Thyroid gland (tissue), 4 donors: ENCODE measurements around the gene EBF3.

Experiments used
- POLR2A ChIP-seq, 2 donors: fragments of 450-650 bp; IDR thresholded peaks; one replicate each; pipeline ENCODE4 v1.6.1; 2017; ENCODE audit warnings: antibody characterized with exemption in 2 of 2, mild to moderate bottlenecking in 2 of 2, moderate library complexity in 1 of 2
- TF ChIP-seq, protein P1 (sequence below), 6 experiments: fragments of 200-600 bp in 3 of 6; fragments of 450-650 bp in 3 of 6; sonication (generic) in 3 of 6; IDR thresholded peaks; one replicate each; pipeline ENCODE4 v1.5.1; 2016 to 2019; ENCODE audit warnings: antibody characterized with exemption in 6 of 6, mild to moderate bottlenecking in 2 of 6, inconsistent platforms in 1 of 6, moderate library complexity in 1 of 6

DNA sequence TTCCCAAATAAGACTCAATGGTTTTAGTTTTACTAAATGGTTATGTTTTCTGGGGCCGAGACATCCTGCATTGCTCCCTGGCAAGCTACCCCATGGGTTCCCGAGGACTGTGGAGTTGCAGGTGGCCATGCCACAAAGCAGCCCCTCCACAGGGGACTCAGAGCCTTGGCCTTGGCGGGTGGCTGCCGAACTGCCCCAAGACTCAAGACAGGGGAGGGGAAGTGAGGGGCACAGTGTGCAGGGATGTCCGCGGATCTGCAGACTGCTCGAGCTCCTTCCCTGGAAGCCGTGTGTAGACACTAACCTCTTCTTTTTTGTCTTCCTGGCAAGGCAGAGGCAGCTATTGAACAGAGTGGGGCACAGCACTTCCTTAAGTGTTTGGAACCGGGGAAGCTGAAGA lies 154.6 kb downstream of the EBF3 start:
- TF ChIP-seq, protein P1, sequence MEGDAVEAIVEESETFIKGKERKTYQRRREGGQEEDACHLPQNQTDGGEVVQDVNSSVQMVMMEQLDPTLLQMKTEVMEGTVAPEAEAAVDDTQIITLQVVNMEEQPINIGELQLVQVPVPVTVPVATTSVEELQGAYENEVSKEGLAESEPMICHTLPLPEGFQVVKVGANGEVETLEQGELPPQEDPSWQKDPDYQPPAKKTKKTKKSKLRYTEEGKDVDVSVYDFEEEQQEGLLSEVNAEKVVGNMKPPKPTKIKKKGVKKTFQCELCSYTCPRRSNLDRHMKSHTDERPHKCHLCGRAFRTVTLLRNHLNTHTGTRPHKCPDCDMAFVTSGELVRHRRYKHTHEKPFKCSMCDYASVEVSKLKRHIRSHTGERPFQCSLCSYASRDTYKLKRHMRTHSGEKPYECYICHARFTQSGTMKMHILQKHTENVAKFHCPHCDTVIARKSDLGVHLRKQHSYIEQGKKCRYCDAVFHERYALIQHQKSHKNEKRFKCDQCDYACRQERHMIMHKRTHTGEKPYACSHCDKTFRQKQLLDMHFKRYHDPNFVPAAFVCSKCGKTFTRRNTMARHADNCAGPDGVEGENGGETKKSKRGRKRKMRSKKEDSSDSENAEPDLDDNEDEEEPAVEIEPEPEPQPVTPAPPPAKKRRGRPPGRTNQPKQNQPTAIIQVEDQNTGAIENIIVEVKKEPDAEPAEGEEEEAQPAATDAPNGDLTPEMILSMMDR (IDR thresholded peaks at IDR 0.05): no peak
- TF ChIP-seq POLR2A (IDR thresholded peaks at IDR 0.05): no peak
